Measurements from ENCODE around the gene SSC5D. TPM values are rescaled to one million over a fixed set of nuclear protein-coding genes. Genes with fewer than 3 reads are reported as not detected.
A peak's percentile ranks its signal among the peaks of the same experiment; 100 is the strongest.

The SSC5D gene
- total and polyA plus RNA-seq, 9 of the 15 experiments (the other 6 are each of a cell fraction or from before 2014, with no cell fraction given) = 0.04 to 0.71 (median 0.14) TPM; not detected in 2

GRCh38 chr19:55457683-55458457, 30.4 kb upstream of the SSC5D start:
- Histone ChIP-seq H3K9me3 (replicated peaks; ENCODE audit: control insufficient read depth, insufficient read depth, low read depth, low read length) (no peaks in the 10 kb centered on the region), H2AFZ (ENCODE audit: low read depth, low read length) (no peak overlapping the region), H3K36me3 (ENCODE audit: control insufficient read depth, insufficient read depth, low read length) (peaks cover 41% of the 10 kb centered on the region; the same call in 2 of the 3 replicates), H3K4me2 (ENCODE audit: insufficient read depth, low read length) (no peak overlapping the region), H3K79me2 (ENCODE audit: control insufficient read depth, insufficient read depth, low read length) (peaks cover 43% of the 10 kb centered on the region), H3K27me3 (ENCODE audit: control insufficient read depth in 2 of 2, insufficient read depth in 2 of 2, low read length in 2 of 2) (no peaks in the 10 kb centered on the region), H3K4me1 (replicated peaks in 1 of 2; ENCODE audit: control insufficient read depth in 2 of 2, insufficient read depth in 2 of 2, low read length in 2 of 2) (peaks cover 21 to 70% of the 10 kb centered on the region in 2 experiments), H3K9me1 (ENCODE audit: control insufficient read depth, insufficient read depth, low read length) (no peaks in the 10 kb centered on the region), H3K9ac (ENCODE audit: insufficient read depth in 1 of 2, low read depth in 2 of 2, low read length in 2 of 2) (peak overlapping the region in 1 of 2 experiments; percentile 75; a peak in 1 of 4 replicates), H3K4me3 (no peak overlapping the region), H4K20me1 (replicated peaks; ENCODE audit: control insufficient read depth, insufficient read depth, low read length) (no peaks in the 10 kb centered on the region; the same call in 1 of the 2 replicates), H3K27ac (ENCODE audit: extremely low read depth, low read depth, low read length) (no peak overlapping the region)
- FAIRE-seq (no peak), ATAC-seq (no peak), DNase-seq (ENCODE audit: extremely low read depth in 1 of 4, low spot score in 3 of 4) (peak in 1 of 4 experiments; percentile 52)
- intact Hi-C loops (cut with micrococcal nuclease) (no loop called here), in situ Hi-C loops (cut with MboI) (no loop called here)
- no TSS peak for BruUV-seq (replicated peaks)
- POLR2A ChIA-PET = no interaction called here
- WGBS (ENCODE audit: insufficient coverage, low coverage, missing lambda C conversion rate) = 63% methylated on average over 16 of the region's 16 CpGs
- CTCF ChIA-PET (ENCODE audit: low intra/inter-chr PET ratio) = no interaction called here
- no peak for TF ChIP-seq BCL6 (CRISPR knock-in tag; IDR thresholded peaks at IDR 0.05)
- peak; percentile 61; the same call in 1 of the 2 replicates for TF ChIP-seq ZNF384 (IDR thresholded peaks at IDR 0.05; ENCODE audit: low read depth, low read length)
- TF ChIP-seq ZSCAN29 (IDR thresholded peaks at IDR 0.05) = peak; percentile 97
- no peak for TF ChIP-seq ZNF431 (CRISPR knock-in tag; IDR thresholded peaks at IDR 0.05)

DNA sequence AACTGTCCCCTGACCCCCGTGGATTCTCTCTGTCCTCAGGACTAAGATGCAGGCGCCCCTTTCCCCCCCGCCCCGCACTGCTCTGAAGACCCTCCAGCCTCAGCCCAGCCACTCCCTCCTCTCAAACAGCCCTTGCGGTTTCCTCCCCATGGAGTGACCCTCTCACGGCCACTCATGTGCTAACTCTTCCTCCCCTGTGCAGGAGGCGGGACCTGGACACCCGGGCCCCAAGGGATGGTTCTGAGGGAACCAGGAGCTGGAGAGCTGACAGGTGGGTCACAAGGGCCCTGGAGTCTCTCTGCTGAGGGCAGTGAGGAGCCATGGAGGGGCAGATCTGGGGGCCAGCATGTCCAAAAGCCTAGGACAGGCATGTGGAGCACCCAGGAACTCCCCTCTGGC, 28.7 kb upstream of the SSC5D start:
- TF ChIP-seq, protein P1, sequence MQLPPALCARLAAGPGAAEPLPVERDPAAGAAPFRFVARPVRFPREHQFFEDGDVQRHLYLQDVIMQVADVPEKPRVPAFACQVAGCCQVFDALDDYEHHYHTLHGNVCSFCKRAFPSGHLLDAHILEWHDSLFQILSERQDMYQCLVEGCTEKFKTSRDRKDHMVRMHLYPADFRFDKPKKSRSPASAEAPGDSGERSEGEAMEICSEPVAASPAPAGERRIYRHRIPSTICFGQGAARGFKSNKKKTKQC (CRISPR knock-in tag; IDR thresholded peaks at IDR 0.05) = no peak
- TF ChIP-seq FOXJ3 (CRISPR knock-in tag; IDR thresholded peaks at IDR 0.05) (no peak), POLR2G (IDR thresholded peaks at IDR 0.05; ENCODE audit: low read depth, low read length) (0 out of 2 replicates have a peak, but pooled peaks have one; percentile 16), ZBTB7A (IDR thresholded peaks at IDR 0.05; ENCODE audit: borderline replicate concordance, control insufficient read depth, low read depth, low read length) (peak; percentile 43; the same call in 1 of the 2 replicates), HEY1 (CRISPR knock-in tag; IDR thresholded peaks at IDR 0.05; ENCODE audit: borderline replicate concordance) (no peak)
- TF ChIP-seq, protein P2, sequence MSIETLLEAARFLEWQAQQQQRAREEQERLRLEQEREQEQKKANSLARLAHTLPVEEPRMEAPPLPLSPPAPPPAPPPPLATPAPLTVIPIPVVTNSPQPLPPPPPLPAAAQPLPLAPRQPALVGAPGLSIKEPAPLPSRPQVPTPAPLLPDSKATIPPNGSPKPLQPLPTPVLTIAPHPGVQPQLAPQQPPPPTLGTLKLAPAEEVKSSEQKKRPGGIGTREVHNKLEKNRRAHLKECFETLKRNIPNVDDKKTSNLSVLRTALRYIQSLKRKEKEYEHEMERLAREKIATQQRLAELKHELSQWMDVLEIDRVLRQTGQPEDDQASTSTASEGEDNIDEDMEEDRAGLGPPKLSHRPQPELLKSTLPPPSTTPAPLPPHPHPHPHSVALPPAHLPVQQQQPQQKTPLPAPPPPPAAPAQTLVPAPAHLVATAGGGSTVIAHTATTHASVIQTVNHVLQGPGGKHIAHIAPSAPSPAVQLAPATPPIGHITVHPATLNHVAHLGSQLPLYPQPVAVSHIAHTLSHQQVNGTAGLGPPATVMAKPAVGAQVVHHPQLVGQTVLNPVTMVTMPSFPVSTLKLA (conservative IDR thresholded peaks at IDR 0.05) = 0 out of 4 replicates have a peak, but pooled peaks of 1 of the 2 experiments have one; percentile 0
- FAIRE-seq (no peak), ATAC-seq (no peak), DNase-seq (ENCODE audit: extremely low read depth in 1 of 4, low spot score in 3 of 4) (no peak)
- H3K27me3 ChIP-seq (ENCODE audit: control insufficient read depth in 2 of 2, insufficient read depth in 2 of 2, low read length in 2 of 2) = no peaks in the 10 kb centered on the region
- no peak overlapping the region; the same call in 2 of the 3 replicates for H3K27ac ChIP-seq (ENCODE audit: extremely low read depth, low read depth, low read length)
- in situ Hi-C loops (cut with MboI) = no loop called here
- CTCF ChIA-PET (ENCODE audit: low intra/inter-chr PET ratio) = no interaction called here
- intact Hi-C loops (cut with micrococcal nuclease) = no loop called here
- H3K9me3 ChIP-seq (replicated peaks; ENCODE audit: control insufficient read depth, insufficient read depth, low read depth, low read length) = no peaks in the 10 kb centered on the region
- peak overlapping the region; percentile 56 to 87 for H3K9ac ChIP-seq (ENCODE audit: insufficient read depth in 1 of 2, low read depth in 2 of 2, low read length in 2 of 2)
- no peaks in the 10 kb centered on the region for H3K9me1 ChIP-seq (ENCODE audit: control insufficient read depth, insufficient read depth, low read length)
- H3K4me2 ChIP-seq (ENCODE audit: insufficient read depth, low read length) = peak overlapping the region; percentile 87
- peaks cover 21 to 70% of the 10 kb centered on the region in 2 experiments for H3K4me1 ChIP-seq (replicated peaks in 1 of 2; ENCODE audit: control insufficient read depth in 2 of 2, insufficient read depth in 2 of 2, low read length in 2 of 2)
- no peak overlapping the region for H2AFZ ChIP-seq (ENCODE audit: low read depth, low read length)
- no peaks in the 10 kb centered on the region; the same call in 1 of the 2 replicates for H4K20me1 ChIP-seq (replicated peaks; ENCODE audit: control insufficient read depth, insufficient read depth, low read length)
- BruUV-seq (replicated peaks) = no TSS peak
- POLR2A ChIA-PET = interaction anchor here (0.6 to 2.2 kb wide), 4 partner anchors 15 to 243 kb away, joined by 3 to 6 read pairs (median 4); partner anchors contain the start of gene ZNF628
- peak overlapping the region; percentile 81; the same call in 1 of the 2 replicates for H3K4me3 ChIP-seq
- H3K36me3 ChIP-seq (ENCODE audit: control insufficient read depth, insufficient read depth, low read length) = peaks cover 34% of the 10 kb centered on the region; the same call in 2 of the 3 replicates
- WGBS (ENCODE audit: insufficient coverage, low coverage, missing lambda C conversion rate) = 46% methylated on average over 7 of the region's 8 CpGs
- peaks cover 43% of the 10 kb centered on the region for H3K79me2 ChIP-seq (ENCODE audit: control insufficient read depth, insufficient read depth, low read length)
